ENCODE measurements around the gene TP53AIP1.

DNA sequence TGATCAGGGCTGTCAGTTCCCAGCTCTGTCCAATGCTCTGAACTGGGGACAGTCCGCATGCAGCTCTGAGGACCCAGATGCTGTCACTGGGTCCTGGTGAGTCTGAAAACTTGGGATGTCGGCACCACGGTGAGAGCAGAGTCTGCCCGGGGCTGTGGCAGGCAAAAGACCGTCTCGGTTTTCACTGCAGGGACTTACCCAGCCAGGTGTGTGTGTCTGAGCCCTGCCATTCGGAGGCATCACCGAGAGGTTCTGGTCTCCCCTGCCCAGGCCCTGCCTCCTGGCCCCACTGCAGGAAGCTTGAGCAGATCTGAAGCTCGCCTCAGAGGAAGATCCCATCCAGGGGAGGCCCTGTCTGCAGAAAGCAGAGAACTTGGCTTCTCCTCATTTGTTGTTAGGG, 5.2 kb downstream of the TP53AIP1 start:
- no peak for TF ChIP-seq ZFX (IDR thresholded peaks at IDR 0.05)
- TF ChIP-seq, protein P1, sequence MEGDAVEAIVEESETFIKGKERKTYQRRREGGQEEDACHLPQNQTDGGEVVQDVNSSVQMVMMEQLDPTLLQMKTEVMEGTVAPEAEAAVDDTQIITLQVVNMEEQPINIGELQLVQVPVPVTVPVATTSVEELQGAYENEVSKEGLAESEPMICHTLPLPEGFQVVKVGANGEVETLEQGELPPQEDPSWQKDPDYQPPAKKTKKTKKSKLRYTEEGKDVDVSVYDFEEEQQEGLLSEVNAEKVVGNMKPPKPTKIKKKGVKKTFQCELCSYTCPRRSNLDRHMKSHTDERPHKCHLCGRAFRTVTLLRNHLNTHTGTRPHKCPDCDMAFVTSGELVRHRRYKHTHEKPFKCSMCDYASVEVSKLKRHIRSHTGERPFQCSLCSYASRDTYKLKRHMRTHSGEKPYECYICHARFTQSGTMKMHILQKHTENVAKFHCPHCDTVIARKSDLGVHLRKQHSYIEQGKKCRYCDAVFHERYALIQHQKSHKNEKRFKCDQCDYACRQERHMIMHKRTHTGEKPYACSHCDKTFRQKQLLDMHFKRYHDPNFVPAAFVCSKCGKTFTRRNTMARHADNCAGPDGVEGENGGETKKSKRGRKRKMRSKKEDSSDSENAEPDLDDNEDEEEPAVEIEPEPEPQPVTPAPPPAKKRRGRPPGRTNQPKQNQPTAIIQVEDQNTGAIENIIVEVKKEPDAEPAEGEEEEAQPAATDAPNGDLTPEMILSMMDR (conservative IDR thresholded peaks at IDR 0.05), result no peak
